ENCODE data around the gene NCBP3.
A peak's percentile ranks its signal among the peaks of the same experiment; 100 is the strongest.

NCBP3 gene

GRCh38 chr17:3812284-3812683 lies 33.8 kb downstream of the NCBP3 start:
- Histone ChIP-seq H3K27ac (ENCODE audit: low read length) (no peak overlapping the region), H3K4me3 (ENCODE audit: low read depth in 1 of 2, low read length in 2 of 2) (no peak overlapping the region), H3K4me1 (ENCODE audit: insufficient read depth, low read length) (no peaks in the 10 kb centered on the region), H3K4me2 (ENCODE audit: insufficient read depth, low read length) (no peak overlapping the region), H4K20me1 (ENCODE audit: insufficient read depth, low read length) (no peaks in the 10 kb centered on the region), H3K9me3 (ENCODE audit: insufficient read depth, low read length, severe bottlenecking) (no peaks in the 10 kb centered on the region), H3K79me2 (ENCODE audit: insufficient read depth, low read length) (no peaks in the 10 kb centered on the region), H2AFZ (ENCODE audit: low read depth, low read length) (no peak overlapping the region), H3K9ac (ENCODE audit: low read depth, low read length) (no peak overlapping the region), H3K27me3 (ENCODE audit: insufficient read depth, low read length, poor library complexity) (no peaks in the 10 kb centered on the region), H3K36me3 (ENCODE audit: insufficient read depth, low read length) (peaks cover 94% of the 10 kb centered on the region)
- DNase-seq: no peak
- TF ChIP-seq EZH2 (IDR thresholded peaks at IDR 0.05; ENCODE audit: borderline replicate concordance, low read depth, low read length, severe bottlenecking) (no peak), CTCF (IDR thresholded peaks at IDR 0.05; ENCODE audit: borderline replicate concordance, extremely low read depth, low read length, poor library complexity, severe bottlenecking) (no peak)
- ATAC-seq (ENCODE audit: insufficient read depth, low read depth): no peak

GRCh38 chr17:3810019-3810418 lies 36.0 kb downstream of the NCBP3 start:
- H3K36me3 ChIP-seq (ENCODE audit: insufficient read depth, low read length): peaks cover 84% of the 10 kb centered on the region
- H3K27ac ChIP-seq (ENCODE audit: low read length): no peak overlapping the region
- no peak overlapping the region for H2AFZ ChIP-seq (ENCODE audit: low read depth, low read length)
- no peaks in the 10 kb centered on the region for H3K9me3 ChIP-seq (ENCODE audit: insufficient read depth, low read length, severe bottlenecking)
- H4K20me1 ChIP-seq (ENCODE audit: insufficient read depth, low read length): no peaks in the 10 kb centered on the region
- H3K4me2 ChIP-seq (ENCODE audit: insufficient read depth, low read length): no peak overlapping the region
- TF ChIP-seq EZH2 (IDR thresholded peaks at IDR 0.05; ENCODE audit: borderline replicate concordance, low read depth, low read length, severe bottlenecking): no peak
- TF ChIP-seq CTCF (IDR thresholded peaks at IDR 0.05; ENCODE audit: borderline replicate concordance, extremely low read depth, low read length, poor library complexity, severe bottlenecking): no peak
- no peak overlapping the region for H3K4me3 ChIP-seq (ENCODE audit: low read depth in 1 of 2, low read length in 2 of 2)
- DNase-seq (no peak), ATAC-seq (ENCODE audit: insufficient read depth, low read depth) (no peak)
- no peaks in the 10 kb centered on the region for H3K27me3 ChIP-seq (ENCODE audit: insufficient read depth, low read length, poor library complexity)
- no peaks in the 10 kb centered on the region for H3K4me1 ChIP-seq (ENCODE audit: insufficient read depth, low read length)
- H3K79me2 ChIP-seq (ENCODE audit: insufficient read depth, low read length): no peaks in the 10 kb centered on the region
- H3K9ac ChIP-seq (ENCODE audit: low read depth, low read length): no peak overlapping the region

- H3K9ac ChIP-seq (ENCODE audit: low read depth, low read length): no peak overlapping the region
- no peak for ATAC-seq (ENCODE audit: insufficient read depth, low read depth)
- TF ChIP-seq CTCF (IDR thresholded peaks at IDR 0.05; ENCODE audit: borderline replicate concordance, extremely low read depth, low read length, poor library complexity, severe bottlenecking) (no peak), EZH2 (IDR thresholded peaks at IDR 0.05; ENCODE audit: borderline replicate concordance, low read depth, low read length, severe bottlenecking) (no peak)
- no peaks in the 10 kb centered on the region for H4K20me1 ChIP-seq (ENCODE audit: insufficient read depth, low read length)
- no peak for DNase-seq
- no peaks in the 10 kb centered on the region for H3K79me2 ChIP-seq (ENCODE audit: insufficient read depth, low read length)
- H3K4me3 ChIP-seq (ENCODE audit: low read depth in 1 of 2, low read length in 2 of 2): no peak overlapping the region
- H3K27me3 ChIP-seq (ENCODE audit: insufficient read depth, low read length, poor library complexity): no peaks in the 10 kb centered on the region
- H3K9me3 ChIP-seq (ENCODE audit: insufficient read depth, low read length, severe bottlenecking): no peaks in the 10 kb centered on the region
- H3K27ac ChIP-seq (ENCODE audit: low read length): no peak overlapping the region
- no peaks in the 10 kb centered on the region for H3K4me1 ChIP-seq (ENCODE audit: insufficient read depth, low read length)
- no peak overlapping the region for H3K4me2 ChIP-seq (ENCODE audit: insufficient read depth, low read length)
- peaks cover 76% of the 10 kb centered on the region for H3K36me3 ChIP-seq (ENCODE audit: insufficient read depth, low read length)
- no peak overlapping the region for H2AFZ ChIP-seq (ENCODE audit: low read depth, low read length)
Measured at GRCh38 chr17:3809135-3809534, 36.9 kb downstream of the NCBP3 start.

GRCh38 chr17:3808701-3809100 lies 37.3 kb downstream of the NCBP3 start:
- Histone ChIP-seq H2AFZ (ENCODE audit: low read depth, low read length) (no peak overlapping the region), H3K79me2 (ENCODE audit: insufficient read depth, low read length) (no peaks in the 10 kb centered on the region), H3K9ac (ENCODE audit: low read depth, low read length) (no peak overlapping the region), H3K36me3 (ENCODE audit: insufficient read depth, low read length) (peaks cover 71% of the 10 kb centered on the region), H3K4me3 (ENCODE audit: low read depth in 1 of 2, low read length in 2 of 2) (no peak overlapping the region), H3K27ac (ENCODE audit: low read length) (peak overlapping the region; percentile 54), H3K4me2 (ENCODE audit: insufficient read depth, low read length) (no peak overlapping the region), H3K27me3 (ENCODE audit: insufficient read depth, low read length, poor library complexity) (no peaks in the 10 kb centered on the region), H3K4me1 (ENCODE audit: insufficient read depth, low read length) (no peaks in the 10 kb centered on the region), H4K20me1 (ENCODE audit: insufficient read depth, low read length) (no peaks in the 10 kb centered on the region), H3K9me3 (ENCODE audit: insufficient read depth, low read length, severe bottlenecking) (no peaks in the 10 kb centered on the region)
- TF ChIP-seq CTCF (IDR thresholded peaks at IDR 0.05; ENCODE audit: borderline replicate concordance, extremely low read depth, low read length, poor library complexity, severe bottlenecking): no peak
- no peak for TF ChIP-seq EZH2 (IDR thresholded peaks at IDR 0.05; ENCODE audit: borderline replicate concordance, low read depth, low read length, severe bottlenecking)
- no peak for DNase-seq
- no peak for ATAC-seq (ENCODE audit: insufficient read depth, low read depth)

Measured in DND-41 (cell line).